ENCODE data around the gene PTP4A1.

The PTP4A1 gene

DNA sequence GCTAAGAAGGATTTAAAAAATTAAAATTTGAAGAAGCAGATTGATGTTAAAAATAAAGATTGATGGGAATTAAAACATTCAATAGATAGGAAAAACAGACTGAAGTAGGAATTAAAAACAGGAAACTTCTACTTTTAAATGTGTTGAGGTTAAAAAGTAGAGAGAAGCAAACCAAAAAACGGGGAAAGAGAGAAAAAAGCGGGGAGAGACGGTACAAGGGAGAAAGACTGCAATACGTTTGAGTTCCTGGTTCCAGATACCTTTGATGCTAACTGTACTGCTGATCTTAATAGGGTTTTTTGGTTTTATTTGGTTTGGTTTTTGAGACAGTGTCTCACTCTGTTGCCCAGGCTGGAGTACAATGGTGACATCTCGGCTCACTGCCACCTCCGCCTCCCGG is 27.0 kb downstream of the PTP4A1 start:
- Histone ChIP-seq H3K4me2 (ENCODE audit: low read length) (peak overlapping the region; percentile 87), H3K27me3 (ENCODE audit: control insufficient read depth, low read length) (no peaks in the 10 kb centered on the region), H3K27ac (ENCODE audit: low read depth, low read length) (peak overlapping the region; percentile 19; the same call in 1 of the 2 replicates), H3K4me1 (ENCODE audit: control insufficient read depth, low read length) (peaks cover 17% of the 10 kb centered on the region), H3K9me3 (ENCODE audit: control insufficient read depth, insufficient read depth, low read length) (no peaks in the 10 kb centered on the region), H3K79me2 (ENCODE audit: control insufficient read depth, low read length) (no peaks in the 10 kb centered on the region), H3F3A (ENCODE audit: control insufficient read depth, insufficient read depth) (no peaks in the 10 kb centered on the region), H4K20me1 (ENCODE audit: control insufficient read depth, insufficient read depth, low read depth, low read length) (no peaks in the 10 kb centered on the region), H3K9me2 (replicated peaks; ENCODE audit: control insufficient read depth, low read length) (no peaks in the 10 kb centered on the region), H3K4me3 (ENCODE audit: low read length) (peak overlapping the region; percentile 71), H3K36me3 (ENCODE audit: control insufficient read depth, low read length) (no peaks in the 10 kb centered on the region)
- TF ChIP-seq, protein P1, sequence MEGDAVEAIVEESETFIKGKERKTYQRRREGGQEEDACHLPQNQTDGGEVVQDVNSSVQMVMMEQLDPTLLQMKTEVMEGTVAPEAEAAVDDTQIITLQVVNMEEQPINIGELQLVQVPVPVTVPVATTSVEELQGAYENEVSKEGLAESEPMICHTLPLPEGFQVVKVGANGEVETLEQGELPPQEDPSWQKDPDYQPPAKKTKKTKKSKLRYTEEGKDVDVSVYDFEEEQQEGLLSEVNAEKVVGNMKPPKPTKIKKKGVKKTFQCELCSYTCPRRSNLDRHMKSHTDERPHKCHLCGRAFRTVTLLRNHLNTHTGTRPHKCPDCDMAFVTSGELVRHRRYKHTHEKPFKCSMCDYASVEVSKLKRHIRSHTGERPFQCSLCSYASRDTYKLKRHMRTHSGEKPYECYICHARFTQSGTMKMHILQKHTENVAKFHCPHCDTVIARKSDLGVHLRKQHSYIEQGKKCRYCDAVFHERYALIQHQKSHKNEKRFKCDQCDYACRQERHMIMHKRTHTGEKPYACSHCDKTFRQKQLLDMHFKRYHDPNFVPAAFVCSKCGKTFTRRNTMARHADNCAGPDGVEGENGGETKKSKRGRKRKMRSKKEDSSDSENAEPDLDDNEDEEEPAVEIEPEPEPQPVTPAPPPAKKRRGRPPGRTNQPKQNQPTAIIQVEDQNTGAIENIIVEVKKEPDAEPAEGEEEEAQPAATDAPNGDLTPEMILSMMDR (IDR thresholded peaks at IDR 0.05; ENCODE audit: low read depth, low read length, poor library complexity, severe bottlenecking), result no peak
- TF ChIP-seq EZH2phosphoT487 (IDR thresholded peaks at IDR 0.05; ENCODE audit: borderline replicate concordance, low read length), result no peak

DNA sequence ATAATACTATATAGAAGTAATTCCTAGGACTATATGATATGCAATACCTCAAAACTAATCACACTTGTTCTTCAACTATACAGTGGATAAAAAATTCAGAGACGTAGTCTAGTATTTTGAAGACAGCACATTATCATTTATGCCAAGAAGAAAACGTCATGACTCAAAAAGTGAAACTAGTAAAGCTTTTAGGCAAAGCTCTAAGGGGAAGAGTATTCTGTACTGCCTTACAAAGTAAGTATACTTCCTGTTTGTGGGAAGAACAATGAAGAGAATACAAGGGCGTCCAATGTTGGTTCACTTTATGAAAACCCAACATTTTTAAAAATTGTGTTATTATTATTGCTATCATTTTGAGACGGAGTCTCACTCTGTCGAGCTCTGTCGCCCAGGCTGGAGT is 27.9 kb downstream of the PTP4A1 start:
- TF ChIP-seq, protein P1 (IDR thresholded peaks at IDR 0.05; ENCODE audit: low read depth, low read length, poor library complexity, severe bottlenecking), result no peak
- no peak for TF ChIP-seq EZH2phosphoT487 (IDR thresholded peaks at IDR 0.05; ENCODE audit: borderline replicate concordance, low read length)
- no peak overlapping the region for H3K4me3 ChIP-seq (ENCODE audit: low read length)
- no peak overlapping the region for H3K27ac ChIP-seq (ENCODE audit: low read depth, low read length)
- H3K4me2 ChIP-seq (ENCODE audit: low read length), result no peak overlapping the region
- no peaks in the 10 kb centered on the region for H4K20me1 ChIP-seq (ENCODE audit: control insufficient read depth, insufficient read depth, low read depth, low read length)
- H3K4me1 ChIP-seq (ENCODE audit: control insufficient read depth, low read length), result peaks cover 17% of the 10 kb centered on the region
- no peaks in the 10 kb centered on the region for H3K79me2 ChIP-seq (ENCODE audit: control insufficient read depth, low read length)
- no peaks in the 10 kb centered on the region for H3K9me2 ChIP-seq (replicated peaks; ENCODE audit: control insufficient read depth, low read length)
- H3K36me3 ChIP-seq (ENCODE audit: control insufficient read depth, low read length), result no peaks in the 10 kb centered on the region
- H3K9me3 ChIP-seq (ENCODE audit: control insufficient read depth, insufficient read depth, low read length), result no peaks in the 10 kb centered on the region
- no peaks in the 10 kb centered on the region for H3K27me3 ChIP-seq (ENCODE audit: control insufficient read depth, low read length)
- no peaks in the 10 kb centered on the region for H3F3A ChIP-seq (ENCODE audit: control insufficient read depth, insufficient read depth)

DNA sequence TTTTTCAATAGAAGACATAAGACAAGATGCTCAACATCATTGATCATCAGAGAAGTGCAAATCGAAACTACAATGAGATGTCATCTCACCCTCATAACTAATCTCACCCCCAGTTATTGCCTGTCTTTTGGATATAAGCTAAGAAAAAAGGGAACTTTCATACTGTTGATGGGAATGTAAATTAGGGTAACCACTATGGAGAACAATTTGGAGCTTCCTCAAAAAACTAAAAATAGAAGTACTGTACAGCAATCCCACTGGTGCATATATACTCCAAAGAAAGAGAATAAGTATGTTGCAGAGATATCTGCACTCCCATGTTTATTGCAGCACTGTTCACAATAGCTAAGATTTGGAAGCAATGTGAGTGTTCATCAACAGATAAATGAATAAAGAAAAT is 37.0 kb downstream of the PTP4A1 start:
- Histone ChIP-seq H3K36me3 (ENCODE audit: control insufficient read depth, low read length) (no peaks in the 10 kb centered on the region), H4K20me1 (ENCODE audit: control insufficient read depth, insufficient read depth, low read depth, low read length) (no peaks in the 10 kb centered on the region), H3K79me2 (ENCODE audit: control insufficient read depth, low read length) (no peaks in the 10 kb centered on the region), H3K27ac (ENCODE audit: low read depth, low read length) (no peak overlapping the region), H3K4me2 (ENCODE audit: low read length) (no peak overlapping the region), H3K4me1 (ENCODE audit: control insufficient read depth, low read length) (no peaks in the 10 kb centered on the region), H3K9me2 (replicated peaks; ENCODE audit: control insufficient read depth, low read length) (no peaks in the 10 kb centered on the region), H3K4me3 (ENCODE audit: low read length) (no peak overlapping the region), H3K9me3 (ENCODE audit: control insufficient read depth, insufficient read depth, low read length) (no peaks in the 10 kb centered on the region), H3K27me3 (ENCODE audit: control insufficient read depth, low read length) (no peaks in the 10 kb centered on the region), H3F3A (ENCODE audit: control insufficient read depth, insufficient read depth) (no peaks in the 10 kb centered on the region)
- no peak for TF ChIP-seq EZH2phosphoT487 (IDR thresholded peaks at IDR 0.05; ENCODE audit: borderline replicate concordance, low read length)
- TF ChIP-seq, protein P1 (IDR thresholded peaks at IDR 0.05; ENCODE audit: low read depth, low read length, poor library complexity, severe bottlenecking), result no peak

DNA sequence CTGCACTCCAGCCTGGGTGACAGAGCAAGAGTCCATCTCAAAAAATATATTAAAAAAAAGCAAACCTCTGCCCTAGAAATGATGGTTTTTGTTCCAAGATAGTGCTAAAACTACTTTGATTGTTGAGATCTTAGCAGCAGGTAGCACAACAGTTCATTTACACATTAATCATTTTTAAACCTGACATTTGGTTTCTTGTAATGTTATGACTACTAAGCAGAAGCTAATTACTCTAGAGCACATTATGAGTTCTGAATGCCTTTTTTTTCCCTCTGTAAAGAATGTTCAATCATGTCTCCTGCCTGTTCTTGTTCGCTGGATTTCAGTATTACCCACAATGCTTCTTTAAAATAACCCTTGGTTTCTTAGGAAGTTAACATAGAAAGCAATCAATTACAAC is 38.7 kb downstream of the PTP4A1 start:
- no peak for TF ChIP-seq EZH2phosphoT487 (IDR thresholded peaks at IDR 0.05; ENCODE audit: borderline replicate concordance, low read length)
- TF ChIP-seq, protein P1 (IDR thresholded peaks at IDR 0.05; ENCODE audit: low read depth, low read length, poor library complexity, severe bottlenecking), result no peak
- Histone ChIP-seq H3K4me1 (ENCODE audit: control insufficient read depth, low read length) (no peaks in the 10 kb centered on the region), H3F3A (ENCODE audit: control insufficient read depth, insufficient read depth) (no peaks in the 10 kb centered on the region), H3K9me3 (ENCODE audit: control insufficient read depth, insufficient read depth, low read length) (no peaks in the 10 kb centered on the region), H3K9me2 (replicated peaks; ENCODE audit: control insufficient read depth, low read length) (no peaks in the 10 kb centered on the region), H3K36me3 (ENCODE audit: control insufficient read depth, low read length) (no peaks in the 10 kb centered on the region), H3K4me3 (ENCODE audit: low read length) (no peak overlapping the region), H3K4me2 (ENCODE audit: low read length) (no peak overlapping the region), H4K20me1 (ENCODE audit: control insufficient read depth, insufficient read depth, low read depth, low read length) (no peaks in the 10 kb centered on the region), H3K27ac (ENCODE audit: low read depth, low read length) (no peak overlapping the region), H3K27me3 (ENCODE audit: control insufficient read depth, low read length) (no peaks in the 10 kb centered on the region), H3K79me2 (ENCODE audit: control insufficient read depth, low read length) (no peaks in the 10 kb centered on the region)
